Raji (cell line): ENCODE results near the gene HDAC8.

Experiments
- POLR2A ChIP-seq: IDR thresholded peaks from 2 replicates; pipeline ENCODE4 v1.6.1; 2011; ENCODE audit warnings: low read depth, low read length, control low read depth; ENCODE audit not compliant: insufficient read depth

The HDAC8 gene

DNA sequence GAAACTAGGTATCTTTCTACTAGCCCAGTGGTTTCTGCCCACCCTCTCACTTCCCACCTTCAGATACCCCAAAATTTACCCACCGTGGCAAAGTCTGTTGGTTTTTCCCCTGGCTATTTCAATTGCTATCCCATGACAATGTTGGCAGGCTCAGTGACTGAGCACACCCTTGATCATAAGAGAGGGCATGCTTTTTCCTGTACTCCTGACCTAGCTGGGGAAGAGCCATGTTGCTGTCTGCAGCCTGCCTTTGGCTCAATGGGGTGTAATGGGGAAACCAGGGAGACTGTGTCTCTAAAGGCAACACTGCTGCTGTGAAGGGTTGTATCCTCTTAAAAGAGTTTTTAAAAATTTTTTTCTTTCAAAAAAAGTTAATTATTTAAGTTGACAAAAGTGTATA lies 176.5 kb downstream of the HDAC8 start:
- TF ChIP-seq POLR2A, result no peak

GRCh38 chrX:72395237-72395636 lies 177.4 kb downstream of the HDAC8 start:
- TF ChIP-seq POLR2A, result no peak

GRCh38 chrX:72394518-72395170 lies 178.0 kb downstream of the HDAC8 start:
- no peak for TF ChIP-seq POLR2A

GRCh38 chrX:72393836-72394517 lies 178.7 kb downstream of the HDAC8 start:
- TF ChIP-seq POLR2A, result no peak

DNA sequence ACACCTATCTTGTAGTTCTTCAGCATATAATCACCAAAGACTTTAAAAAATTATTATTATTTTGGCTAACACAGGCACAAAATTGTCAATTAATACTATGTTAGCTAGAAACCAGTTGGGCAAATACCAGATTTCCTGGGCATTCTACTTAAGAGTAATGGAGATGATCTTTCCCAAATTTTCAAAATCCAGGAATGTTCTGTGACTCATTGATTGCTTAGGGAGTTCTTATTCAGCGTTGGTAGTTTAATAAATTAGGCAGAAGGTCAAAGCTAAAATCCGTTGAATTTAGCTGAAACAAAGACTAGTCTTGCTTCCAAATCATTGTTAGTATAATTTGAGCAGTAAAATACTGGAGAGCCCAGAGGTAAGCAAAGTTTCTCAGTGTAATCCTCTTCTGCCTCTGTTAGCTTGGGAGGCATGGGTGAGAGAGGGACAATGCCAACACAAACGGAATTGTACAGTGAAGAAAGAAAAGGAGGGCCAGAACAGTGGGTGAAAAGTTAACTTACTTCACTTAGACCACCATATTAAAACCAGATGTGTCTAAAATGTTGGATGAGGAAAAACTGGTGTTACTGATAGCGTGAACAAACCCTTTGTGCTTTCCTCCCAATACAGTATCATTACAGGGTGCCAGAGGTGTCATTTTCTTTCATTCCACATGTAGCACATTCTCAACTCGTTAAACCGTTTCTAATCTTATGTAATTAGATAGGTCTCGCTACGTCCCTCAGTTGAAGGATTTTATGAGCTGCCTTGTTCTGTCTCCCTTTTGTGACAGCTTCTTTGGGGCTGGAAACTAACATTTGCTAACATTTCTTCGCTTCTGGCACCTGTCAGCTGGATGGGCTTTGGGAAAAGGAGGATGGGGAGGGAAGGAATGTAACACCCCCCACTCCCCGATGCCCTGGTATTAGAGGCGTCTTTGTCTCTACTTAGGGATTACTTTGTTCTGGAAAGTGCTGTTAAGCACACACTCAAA lies 179.5 kb downstream of the HDAC8 start:
- no peak for TF ChIP-seq POLR2A

GRCh38 chrX:72392042-72392441 lies 180.6 kb downstream of the HDAC8 start:
- TF ChIP-seq POLR2A, result no peak

GRCh38 chrX:72387247-72387646 lies 185.4 kb downstream of the HDAC8 start:
- no peak for TF ChIP-seq POLR2A

GRCh38 chrX:72382202-72382595 lies 190.4 kb downstream of the HDAC8 start:
- no peak for TF ChIP-seq POLR2A

DNA sequence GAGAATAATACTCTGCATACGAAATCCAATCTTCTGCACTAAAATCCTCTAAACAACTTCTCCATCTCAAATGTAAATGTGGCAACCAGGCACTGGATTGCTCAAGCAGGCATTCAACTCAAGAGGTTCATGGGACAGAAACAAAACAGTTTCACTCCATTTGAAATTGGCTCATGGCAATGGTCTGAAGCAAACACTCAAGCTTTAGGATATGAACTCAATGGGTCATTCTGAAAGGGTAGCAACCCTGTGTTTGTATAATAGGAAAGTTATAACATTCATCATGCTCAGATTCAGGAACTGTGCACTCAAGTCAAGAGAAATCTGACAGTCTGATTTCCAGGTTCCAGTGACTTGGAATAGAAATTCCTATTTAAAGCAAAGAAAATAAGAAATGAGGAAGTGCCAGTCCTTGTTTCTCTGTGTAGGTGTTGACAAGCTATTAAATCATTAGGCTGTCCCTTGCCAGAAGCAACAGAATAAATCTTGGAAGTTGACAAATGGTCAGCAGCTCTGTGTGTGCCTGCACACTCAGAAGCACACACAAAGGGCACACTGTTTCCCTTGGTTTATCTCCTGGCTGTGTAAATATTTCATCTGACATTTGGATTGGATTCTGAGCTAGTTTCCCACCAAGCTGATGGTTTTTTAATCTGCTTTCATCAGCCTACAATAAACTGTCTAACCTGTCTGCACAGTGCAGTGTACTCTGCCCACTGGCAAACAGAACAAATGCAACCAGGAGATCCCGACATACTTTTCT lies 191.0 kb downstream of the HDAC8 start:
- TF ChIP-seq POLR2A, result no peak

- TF ChIP-seq POLR2A, result no peak
Observed at GRCh38 chrX:72376124-72376523, 196.5 kb downstream of the HDAC8 start.

DNA sequence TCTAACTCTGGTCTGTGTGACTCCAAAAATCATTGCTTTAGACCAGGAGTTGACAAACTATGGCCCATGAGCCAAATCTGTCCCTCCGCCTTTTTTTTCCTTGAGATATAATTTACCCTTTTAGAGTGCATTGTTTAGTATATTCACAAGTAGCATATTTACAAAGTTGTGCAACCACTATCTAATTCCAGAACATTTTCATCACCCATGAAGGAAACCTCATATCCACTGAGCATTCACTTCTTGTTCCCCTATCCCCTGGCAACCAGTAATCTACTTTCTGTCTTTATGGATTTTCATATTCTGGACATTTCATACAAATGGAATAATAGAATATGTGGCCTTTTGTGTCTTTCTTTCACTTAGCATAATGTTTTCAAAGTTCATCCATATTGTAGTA lies 199.5 kb downstream of the HDAC8 start:
- TF ChIP-seq POLR2A, result no peak

DNA sequence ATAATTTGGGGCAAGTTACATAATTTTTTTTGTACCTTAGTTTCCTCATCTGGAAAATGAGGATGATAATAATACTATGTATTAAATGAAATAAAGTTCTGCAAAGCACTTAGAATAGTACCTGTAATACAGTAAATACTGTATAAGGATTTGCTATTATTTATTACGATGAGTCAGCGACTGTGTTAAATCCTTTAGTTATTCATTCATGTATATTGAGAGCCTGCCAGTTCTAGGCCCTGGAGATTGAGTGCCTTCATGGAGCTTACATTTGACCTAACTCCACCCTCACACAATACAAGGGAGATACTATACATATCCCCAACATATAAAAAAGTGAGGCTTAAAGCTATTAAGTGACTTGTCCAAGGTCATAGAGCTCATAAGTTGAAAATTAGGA lies 199.9 kb downstream of the HDAC8 start:
- TF ChIP-seq POLR2A, result no peak

- no peak for TF ChIP-seq POLR2A
Observed at GRCh38 chrX:72371405-72371804, 201.2 kb downstream of the HDAC8 start.

DNA sequence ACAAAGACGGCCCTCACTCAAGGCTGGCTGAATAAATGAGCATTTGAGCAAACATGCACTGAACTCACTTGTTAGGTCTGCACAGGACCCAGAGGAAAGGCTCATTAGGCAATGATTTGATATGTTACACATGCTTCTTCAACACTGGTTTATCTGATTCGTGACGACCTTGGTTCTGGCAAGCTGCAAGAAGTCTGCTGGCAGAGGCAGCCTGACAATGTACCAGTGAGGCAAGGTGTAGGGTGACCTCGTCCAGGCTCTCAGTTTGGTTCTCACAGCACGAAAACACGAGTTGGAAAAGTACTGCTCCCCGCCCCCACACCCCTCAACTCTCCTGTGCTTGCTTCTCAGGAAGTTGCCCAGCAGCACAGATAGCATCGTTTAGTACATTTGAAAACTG lies 203.8 kb downstream of the HDAC8 start:
- no peak for TF ChIP-seq POLR2A

DNA sequence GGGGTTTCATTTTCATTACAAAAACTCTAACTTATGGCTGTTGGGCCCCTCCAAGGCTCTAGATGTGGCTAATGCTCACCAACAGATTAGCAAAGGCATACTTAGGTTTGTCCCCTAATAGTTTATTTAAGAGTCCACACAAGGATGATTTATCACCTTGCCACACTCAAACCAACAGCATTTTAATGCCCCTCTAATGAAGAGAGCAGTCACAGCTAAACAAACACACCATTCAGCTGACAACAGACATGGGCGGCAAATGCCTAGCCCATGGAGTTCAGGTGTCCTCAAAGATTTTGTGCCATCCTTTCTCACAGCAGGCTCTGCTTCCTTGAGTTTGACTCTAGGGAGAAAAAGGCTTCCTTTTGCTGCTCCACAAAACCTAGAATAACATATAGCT lies 205.1 kb downstream of the HDAC8 start:
- no peak for TF ChIP-seq POLR2A
